NCI-H2196 treated with DMSO at 0.1 percent for 48 hours (cell line): ENCODE data around the gene CCDC60.

ENCODE experiments used
- DNase-seq: peaks from one replicate; lab custom pipeline; 2025; ENCODE audit not compliant: unreplicated experiment; lab: John Stamatoyannopoulos, UW

CCDC60 gene

DNA sequence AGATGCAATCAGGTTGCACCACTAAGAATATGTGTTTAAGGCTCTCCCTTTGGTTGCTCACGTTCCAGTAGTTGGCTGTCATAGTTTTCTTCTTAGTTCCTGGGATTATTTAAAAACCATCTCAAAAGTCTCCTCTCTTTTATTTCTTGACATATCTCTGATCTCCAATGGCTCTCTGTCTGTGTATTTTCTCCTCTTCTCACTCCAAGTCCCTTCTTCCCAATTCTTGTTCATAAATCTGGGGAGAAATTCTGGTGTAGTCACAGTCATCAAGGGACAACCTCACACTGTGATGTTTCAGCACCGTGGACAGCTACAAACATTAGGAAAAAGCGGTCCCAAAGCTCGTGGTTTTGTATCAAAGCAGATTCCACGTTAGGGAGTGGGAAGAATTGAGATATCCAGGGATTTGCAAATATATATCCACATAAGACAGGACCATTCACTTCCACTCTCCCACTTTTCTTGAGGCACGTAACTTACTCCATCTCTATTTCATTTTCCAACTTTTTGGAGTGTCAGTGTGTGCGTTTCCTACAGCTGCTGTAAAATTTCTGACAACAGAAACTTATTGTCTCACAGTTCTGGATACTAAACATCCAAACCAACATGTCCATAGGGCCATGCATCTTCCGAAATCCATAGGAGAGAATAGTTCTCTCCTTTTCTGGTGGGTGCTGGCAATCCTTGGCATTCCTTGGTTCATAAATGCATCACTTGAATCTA, 178.4 kb downstream of the CCDC60 start:
- no peak for DNase-seq

DNA sequence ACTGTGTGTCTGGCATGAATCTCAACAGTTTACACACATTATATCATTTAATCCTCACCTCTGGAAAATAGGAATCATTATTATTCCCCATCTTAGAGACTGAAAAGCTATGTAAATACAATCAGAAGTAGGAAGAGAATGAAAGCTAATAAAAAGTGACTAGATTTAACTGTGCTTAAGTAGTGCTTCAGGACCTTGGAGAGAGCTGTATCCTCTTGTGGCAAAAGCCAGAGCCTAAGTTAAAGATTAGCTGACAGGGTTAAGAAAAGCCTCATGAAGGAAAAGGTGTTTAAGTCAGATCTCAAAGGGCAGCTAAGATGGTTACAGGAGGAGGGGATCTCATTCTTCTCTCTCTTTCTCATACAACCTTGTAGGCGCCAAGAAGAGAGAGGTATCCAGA, 193.7 kb downstream of the CCDC60 start:
- DNase-seq, result no peak

DNA sequence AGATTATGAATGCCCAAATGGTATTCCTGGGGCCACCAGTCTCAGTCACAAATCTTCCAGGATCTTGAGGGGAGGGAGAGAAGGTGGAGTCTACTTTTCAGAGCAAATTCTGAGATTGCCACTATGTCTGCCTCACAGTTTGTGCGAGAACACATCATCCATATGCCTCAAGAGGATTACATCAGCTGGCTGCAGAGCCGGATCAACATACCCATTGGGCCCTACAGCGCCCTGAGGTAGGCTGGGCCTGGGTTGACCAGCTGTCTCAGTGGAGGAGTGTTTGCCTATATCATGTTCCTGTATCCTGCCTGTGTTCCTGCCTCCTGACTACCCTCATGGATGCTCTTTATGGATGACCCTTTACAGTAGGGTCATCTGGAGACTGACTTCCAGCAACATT, 205.9 kb downstream of the CCDC60 start:
- no peak for DNase-seq

DNA sequence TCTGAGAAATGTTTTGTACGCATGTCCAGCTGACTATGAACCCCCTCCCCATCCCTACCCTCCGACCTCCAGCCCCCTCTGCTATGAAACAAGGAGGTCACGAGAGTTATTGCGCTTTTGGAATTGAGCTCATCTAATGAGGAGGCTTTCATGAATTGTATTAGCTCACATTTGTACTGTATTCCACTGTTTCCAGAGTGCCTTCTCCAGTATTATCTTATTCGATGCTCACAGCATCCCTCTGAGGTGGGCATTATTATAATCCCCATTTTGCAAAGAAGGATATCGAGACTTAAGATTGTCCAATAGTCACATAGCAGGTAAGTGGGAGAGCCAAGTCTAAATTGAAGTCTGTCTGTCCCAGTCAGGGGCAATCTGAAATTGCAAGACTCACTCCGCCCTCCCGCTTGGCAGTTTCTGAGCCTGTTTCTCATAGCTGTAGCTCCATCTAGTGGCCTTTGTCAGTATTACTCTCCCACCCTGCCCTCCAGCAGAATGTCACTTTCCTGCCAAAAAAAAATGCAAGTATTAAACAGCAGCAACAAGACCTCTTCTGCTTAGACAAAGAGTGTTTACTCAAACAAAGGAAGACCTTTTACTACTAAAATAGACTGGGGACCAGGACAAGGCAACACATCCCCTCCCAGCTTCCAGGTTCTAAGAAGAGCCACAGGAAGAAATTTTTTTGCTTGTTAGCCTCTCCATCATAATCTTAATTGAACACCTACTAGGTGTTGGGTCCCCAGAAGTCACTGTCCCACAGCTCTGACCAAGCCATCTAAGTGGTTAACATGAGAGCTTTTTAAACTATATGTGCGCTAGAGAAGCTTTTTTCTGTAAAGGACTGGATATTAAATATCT, 210.5 kb downstream of the CCDC60 start:
- peak; percentile 49 for DNase-seq

DNA sequence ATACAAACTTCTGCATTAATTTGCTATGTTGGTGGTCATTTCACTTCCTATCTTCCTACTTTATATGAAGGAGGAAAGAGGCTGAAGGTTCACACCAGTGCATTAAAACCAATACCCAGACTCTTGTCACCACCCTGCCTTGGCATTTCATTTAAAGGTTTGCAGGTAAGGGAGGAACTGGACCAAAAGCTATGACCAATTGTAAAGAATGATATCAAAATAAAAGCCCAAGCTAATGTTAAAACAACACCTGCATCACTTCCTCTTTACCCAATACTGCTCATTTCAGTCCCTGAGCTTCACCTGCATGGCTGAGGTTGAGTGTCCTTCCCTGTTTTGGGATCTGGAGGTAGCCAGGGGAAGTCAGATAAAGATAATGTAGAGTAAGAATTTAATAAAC, 211.8 kb downstream of the CCDC60 start:
- no peak for DNase-seq

DNA sequence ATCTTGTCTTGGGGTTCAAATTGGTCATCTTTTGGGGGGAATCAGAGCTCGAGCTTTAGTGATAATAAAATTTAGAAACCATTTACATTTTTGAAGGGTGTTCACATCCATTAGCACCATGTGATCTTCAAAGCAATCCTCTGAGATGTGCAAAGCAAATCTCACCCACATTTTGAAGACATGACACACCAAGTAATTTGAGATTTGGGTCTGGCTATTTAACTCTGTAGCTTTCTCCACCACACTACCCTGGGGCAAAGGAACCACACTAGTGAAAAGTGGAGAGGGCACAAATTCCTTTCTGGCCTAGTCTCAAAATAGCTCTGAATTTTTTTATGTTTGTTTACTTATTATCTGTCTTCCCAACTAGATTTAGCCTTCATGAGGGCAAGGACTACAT, 212.5 kb downstream of the CCDC60 start:
- no peak for DNase-seq

DNA sequence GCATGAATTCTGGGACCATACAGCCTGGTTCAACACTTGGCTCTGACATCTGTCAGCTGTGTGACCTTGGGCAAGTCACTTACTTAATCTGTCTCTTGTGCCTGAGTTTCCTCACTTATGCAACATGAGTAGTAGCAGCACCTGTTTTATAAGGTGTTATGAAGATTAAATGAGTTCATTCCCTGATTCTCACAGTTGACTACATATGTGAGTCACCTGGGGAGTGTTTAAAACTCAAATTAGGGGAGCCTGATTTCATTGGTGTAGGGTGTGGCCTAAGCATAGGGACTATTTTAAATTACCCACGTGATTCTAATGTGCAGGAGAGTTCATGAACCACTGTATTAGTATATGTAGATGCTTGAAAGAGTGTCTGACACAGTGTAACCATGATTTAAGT, 222.3 kb downstream of the CCDC60 start:
- DNase-seq, result no peak

DNA sequence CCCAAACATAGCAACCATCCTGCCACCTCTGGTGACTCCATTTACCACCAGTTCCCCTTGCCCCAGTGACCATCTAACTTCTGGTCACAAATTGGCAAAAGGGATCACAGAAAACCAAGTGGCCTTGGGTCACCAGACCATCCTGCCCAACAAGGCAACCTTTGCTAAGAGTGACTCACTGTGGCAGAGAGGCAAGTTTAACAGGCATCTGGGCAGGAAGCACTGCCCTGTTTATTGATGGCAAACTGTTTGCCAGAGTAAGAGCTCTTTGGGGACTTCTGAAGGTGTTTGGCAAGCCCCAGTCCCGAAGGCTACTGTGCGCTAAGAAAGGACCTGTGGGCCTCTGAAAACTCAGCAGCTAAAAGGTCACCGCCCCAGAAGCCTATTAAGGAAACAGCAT, 230.9 kb downstream of the CCDC60 start:
- no peak for DNase-seq

DNA sequence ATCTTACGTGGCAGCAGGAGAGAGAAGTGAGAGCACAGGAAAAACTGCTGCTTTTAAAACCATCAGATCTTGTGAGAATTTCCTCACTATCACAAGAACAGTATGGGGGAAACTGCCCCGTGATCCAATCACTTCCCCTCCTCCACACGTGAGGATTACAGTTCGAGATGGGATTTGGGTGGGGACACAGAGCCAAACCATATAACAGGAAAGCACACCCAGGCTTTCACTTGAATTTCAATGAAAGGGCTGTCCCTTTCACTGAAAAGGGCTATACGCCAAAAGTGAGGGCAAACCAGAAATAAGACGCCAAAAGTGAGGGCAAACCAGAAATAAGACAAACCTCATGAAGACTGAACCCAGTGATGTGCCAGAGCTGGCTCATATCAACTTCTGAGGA, 236.2 kb downstream of the CCDC60 start:
- DNase-seq, result no peak

DNA sequence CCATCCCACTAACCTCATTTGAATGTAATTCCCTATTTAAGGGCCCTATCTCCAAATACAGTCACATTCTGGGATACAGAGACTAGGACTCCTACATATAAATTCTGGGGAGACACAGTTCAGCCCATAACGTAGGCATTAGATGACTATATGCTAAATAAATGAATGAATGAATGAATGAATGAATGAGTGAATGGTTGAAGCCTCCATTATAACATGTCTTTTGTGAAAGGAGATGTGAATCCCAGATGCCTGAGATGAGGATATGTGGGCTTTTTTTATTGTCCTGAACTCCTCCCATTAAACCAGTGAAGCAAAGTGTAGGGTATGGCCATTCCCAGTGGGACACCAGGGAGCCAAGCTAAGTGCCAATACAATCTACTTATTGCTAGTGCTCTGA, 238.6 kb downstream of the CCDC60 start:
- DNase-seq, result no peak

DNA sequence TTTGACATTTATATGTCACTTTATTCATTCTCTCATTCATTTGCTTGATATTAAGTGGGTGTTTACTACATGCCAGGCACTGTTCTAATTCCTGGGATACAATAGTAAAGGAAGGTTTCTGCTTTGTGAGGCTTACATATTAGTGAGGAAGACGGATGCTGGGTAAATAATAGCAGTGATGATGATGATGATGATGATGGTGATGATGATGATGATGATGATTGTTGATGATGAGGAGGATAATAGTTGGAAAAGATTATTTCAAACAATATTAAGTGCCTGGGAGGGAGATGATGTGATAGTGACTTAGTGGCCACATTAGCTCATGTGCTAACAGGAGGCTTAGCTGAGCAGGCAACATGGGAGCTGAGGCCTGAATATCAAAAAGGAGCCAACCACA, 239.7 kb downstream of the CCDC60 start:
- no peak for DNase-seq

DNA sequence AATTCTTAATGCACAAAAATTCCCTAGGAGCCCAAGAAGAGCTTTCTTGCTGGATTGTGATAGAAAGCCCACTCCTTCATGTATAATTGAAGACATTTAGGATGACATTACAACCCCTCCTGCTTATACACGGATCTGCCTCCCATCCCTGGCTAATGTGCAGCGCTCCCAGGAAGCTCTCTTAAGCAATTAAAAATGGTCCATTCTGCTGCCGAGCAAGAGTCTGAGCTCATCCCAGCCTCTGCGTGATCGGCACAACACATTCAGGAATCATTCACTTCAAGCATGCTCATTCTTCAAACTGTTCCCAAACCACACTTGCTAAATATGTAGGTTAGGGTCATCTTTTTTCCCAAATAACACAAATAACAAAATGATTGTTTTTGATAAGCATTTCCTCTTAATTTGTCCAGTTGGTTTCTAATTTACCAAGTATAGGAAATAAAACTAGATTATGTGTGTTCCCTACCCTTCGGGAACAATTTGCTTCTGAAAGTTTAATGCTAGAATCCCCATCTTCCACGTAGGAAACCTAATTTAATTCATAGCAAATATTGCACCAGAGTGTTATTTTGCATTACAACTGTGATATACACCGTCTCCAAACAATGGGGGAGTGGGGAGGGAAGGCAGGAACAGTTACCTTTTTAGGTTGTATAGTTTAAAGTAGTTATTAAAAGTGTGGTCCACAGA, 241.7 kb downstream of the CCDC60 start:
- DNase-seq, result no peak

DNA sequence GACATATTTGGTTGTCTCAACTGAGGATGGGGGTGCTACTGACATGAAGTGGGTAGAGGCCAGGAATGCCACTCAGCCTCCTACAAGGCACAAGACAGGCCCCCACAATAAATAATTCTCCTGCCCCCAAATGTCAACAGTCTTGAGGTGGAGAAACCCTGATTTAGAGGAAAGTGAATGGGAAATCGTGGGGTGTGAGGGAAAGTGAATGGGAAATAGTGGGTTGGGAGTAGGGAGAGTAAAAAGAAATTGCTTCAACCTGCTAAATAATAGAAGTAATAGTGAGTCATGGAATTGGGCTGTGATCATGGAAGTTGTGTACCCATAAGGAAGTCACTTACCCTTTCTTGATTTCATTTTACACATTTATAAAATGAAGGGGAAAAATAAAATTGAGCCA, 242.4 kb downstream of the CCDC60 start:
- DNase-seq, result no peak

DNA sequence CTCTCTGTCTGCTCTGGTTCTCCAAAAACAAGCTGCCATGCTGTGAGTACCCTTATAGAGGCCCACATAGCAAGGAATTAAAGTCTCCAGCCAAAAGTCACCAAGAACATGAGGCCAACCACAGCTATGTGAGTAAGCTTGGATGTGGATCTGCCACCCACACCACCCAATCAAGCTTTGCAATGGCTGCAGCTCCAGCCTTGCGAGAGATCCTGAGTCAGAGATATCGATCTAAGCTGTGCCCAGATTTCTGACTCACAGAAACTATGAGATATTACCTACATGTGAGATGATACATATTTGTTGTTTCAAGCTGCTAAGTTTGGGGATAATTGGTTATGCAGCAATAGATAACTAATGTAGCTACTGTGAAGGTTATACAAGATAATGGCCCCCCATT, 243.6 kb downstream of the CCDC60 start:
- DNase-seq, result no peak

DNA sequence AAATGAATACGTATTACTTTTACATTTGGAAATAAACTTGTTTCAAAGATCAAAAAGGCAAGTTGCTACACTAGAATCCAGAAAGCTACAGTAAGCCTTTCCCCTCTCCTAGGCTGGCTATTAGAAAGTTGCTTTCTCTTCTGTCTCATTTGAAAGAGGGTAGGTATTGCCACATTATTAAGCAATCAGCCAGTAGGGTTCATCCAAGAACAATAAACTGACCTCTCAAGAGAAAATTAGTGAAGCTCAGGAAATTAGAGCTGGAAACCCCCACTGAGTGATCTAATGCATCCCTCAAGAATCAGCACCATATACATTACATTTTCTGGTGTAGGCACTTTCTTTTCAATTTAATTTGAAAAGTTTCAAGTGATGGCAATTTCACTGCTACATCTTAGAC, 254.6 kb downstream of the CCDC60 start:
- no peak for DNase-seq

DNA sequence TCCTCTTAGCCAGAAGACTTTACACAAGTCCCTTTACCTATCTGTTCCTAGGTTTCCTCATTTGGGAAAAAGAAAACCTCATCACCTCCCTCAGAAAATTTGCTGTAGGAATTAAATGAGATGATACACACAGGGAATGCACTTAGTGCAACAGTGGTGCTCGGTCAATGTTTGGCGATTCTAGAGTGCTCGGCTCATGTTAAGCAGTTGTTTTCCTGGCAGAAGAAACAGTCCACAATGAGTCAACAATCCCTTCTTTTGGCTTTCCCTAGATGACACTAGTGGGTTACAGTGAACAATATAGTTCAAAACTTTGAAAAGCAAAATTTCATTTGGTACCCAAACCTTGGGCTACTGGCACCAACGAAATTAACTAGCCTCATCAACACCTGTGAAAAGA, 255.1 kb downstream of the CCDC60 start:
- DNase-seq, result no peak
